ENCODE data around the gene TACC2. TPM values are rescaled to one million over a fixed set of nuclear protein-coding genes. Genes with fewer than 3 reads are reported as not detected.
"Not testable (repeated sequence)": the region's sequence is repeated elsewhere in the genome, so short reads cannot be mapped to it uniquely, and the experiment has no call there.

The TACC2 gene
- total RNA-seq, 4 donors from 2014 or later = 46.5 to 106 (median 71.6) TPM

DNA sequence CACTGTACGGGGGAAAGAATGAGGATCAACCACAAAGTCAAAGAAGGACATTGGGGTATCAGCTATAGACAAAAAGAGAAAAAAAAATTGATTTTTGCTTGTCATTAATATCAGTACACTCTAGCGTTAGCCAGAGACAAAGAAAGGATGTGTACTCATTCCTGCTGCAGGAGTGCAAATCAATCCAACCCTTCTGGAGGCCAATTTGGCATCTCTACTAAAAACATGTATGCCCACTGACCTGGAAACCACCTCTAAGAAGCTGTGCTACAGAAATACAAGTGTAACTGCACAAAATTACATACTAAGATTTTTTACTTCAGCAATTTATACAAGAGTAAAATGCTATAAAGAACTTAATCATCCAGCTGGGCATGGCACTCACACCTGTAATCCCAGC lies 27.5 kb upstream of the TACC2 start:
- 86 to 90% methylated on average over 2 of the region's 2 CpGs for WGBS, 2 donors
- Histone ChIP-seq H3K36me3 (peaks cover 4 to 100% (median 13%) of the 10 kb centered on the region in 3 donors), H3K9me3 (no peaks in the 10 kb centered on the region), H3K4me1 (peaks cover 0 to 2% (median 0%) of the 10 kb centered on the region in 3 donors), H3K27ac (no peak overlapping the region), H3K27me3 (no peaks in the 10 kb centered on the region), H3K4me3 (no peak overlapping the region)
- TF ChIP-seq, protein P1, sequence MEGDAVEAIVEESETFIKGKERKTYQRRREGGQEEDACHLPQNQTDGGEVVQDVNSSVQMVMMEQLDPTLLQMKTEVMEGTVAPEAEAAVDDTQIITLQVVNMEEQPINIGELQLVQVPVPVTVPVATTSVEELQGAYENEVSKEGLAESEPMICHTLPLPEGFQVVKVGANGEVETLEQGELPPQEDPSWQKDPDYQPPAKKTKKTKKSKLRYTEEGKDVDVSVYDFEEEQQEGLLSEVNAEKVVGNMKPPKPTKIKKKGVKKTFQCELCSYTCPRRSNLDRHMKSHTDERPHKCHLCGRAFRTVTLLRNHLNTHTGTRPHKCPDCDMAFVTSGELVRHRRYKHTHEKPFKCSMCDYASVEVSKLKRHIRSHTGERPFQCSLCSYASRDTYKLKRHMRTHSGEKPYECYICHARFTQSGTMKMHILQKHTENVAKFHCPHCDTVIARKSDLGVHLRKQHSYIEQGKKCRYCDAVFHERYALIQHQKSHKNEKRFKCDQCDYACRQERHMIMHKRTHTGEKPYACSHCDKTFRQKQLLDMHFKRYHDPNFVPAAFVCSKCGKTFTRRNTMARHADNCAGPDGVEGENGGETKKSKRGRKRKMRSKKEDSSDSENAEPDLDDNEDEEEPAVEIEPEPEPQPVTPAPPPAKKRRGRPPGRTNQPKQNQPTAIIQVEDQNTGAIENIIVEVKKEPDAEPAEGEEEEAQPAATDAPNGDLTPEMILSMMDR (IDR thresholded peaks at IDR 0.05) = no peak
- no peak for TF ChIP-seq POLR2A (IDR thresholded peaks at IDR 0.05)
- no peak for DNase-seq
- intact Hi-C loops (cut with DNase I) = no loop called here

DNA sequence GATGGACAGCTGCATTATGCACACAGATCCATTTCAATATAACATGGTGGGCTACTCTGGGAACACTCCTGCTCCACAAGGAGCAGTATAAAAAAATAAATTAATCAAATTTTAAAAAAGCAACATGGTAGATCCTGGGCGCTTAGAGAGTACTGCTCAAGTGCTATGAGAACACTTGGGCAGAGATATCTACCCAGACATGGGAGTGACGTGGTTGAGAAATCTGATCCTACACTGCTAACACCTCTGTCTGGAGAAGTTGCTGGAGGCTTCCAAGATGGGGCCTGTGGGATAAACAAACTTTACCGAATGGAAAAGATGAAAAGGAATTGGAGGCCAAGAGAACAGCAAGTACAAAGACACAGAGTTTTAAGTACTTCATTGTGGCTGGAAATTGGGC lies 23.0 kb upstream of the TACC2 start:
- H3K4me1 ChIP-seq = no peaks in the 10 kb centered on the region
- no peaks in the 10 kb centered on the region for H3K27me3 ChIP-seq
- no peak overlapping the region for H3K4me3 ChIP-seq
- no peaks in the 10 kb centered on the region for H3K9me3 ChIP-seq
- intact Hi-C loops (cut with DNase I) = no loop called here
- peaks cover 10 to 100% (median 29%) of the 10 kb centered on the region in 3 donors for H3K36me3 ChIP-seq
- WGBS, 2 donors = 85 to 92% methylated on average over 3 of the region's 3 CpGs
- no peak for TF ChIP-seq POLR2A (IDR thresholded peaks at IDR 0.05)
- no peak for DNase-seq
- H3K27ac ChIP-seq = no peak overlapping the region

DNA sequence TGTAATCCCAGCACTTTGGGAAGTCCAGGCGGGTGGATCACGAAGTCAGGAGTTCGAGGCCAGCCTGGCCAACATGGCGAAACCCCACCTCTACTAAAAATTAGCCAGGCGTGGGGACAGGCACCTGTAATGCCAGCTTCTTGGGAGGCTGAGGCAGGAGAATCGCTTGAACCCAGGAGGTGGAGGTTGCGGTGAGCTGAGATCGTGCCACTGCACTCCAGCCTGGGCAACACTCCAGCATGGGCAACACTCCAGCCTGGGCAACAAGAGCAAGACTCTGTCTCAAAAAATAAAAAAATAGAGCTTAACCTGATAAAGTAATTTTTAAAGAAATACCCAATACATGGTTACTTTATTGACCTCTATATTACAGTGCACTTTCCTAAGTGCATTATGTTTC lies 19.9 kb upstream of the TACC2 start:
- 88 to 100% methylated on average over 2 to 8 of the region's 8 CpGs for WGBS, 2 donors
- intact Hi-C loops (cut with DNase I); H3K27ac ChIP-seq; DNase-seq; H3K27me3 ChIP-seq; H3K4me3 ChIP-seq; H3K9me3 ChIP-seq: not testable (repeated sequence)
- Histone ChIP-seq H3K36me3 (peaks cover 10 to 87% (median 29%) of the 10 kb centered on the region in 3 donors), H3K4me1 (peaks cover 0 to 23% (median 17%) of the 10 kb centered on the region in 3 donors)

DNA sequence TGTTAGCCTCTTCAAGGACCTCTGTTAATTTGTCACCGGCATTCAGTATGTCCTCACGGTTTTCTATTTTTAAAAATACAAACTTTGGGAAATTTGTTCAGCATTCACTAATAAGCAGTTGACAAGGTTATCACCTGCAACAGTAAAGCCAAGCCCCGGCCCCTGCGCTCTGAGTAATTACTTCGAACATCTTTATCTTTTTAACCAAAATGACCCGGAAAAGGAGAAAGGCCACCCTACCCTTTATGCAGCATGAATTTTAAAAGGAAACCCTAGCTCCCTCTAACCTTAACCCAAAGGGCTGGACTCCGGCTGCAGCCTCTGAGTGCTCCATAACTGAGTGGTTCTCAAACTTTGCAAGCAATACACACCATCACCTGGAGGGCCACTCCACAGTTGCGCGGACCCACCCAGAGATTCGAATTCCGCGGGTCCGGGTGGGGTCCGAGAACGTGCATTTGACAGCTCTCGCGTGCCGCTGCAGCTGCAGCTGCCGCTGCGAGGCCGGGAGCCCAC lies 14.9 kb upstream of the TACC2 start:
- no peak for DNase-seq
- H3K4me1 ChIP-seq = peaks cover 0 to 38% (median 25%) of the 10 kb centered on the region in 3 donors
- no peaks in the 10 kb centered on the region for H3K9me3 ChIP-seq
- intact Hi-C loops (cut with DNase I) = no loop called here
- no peaks in the 10 kb centered on the region for H3K27me3 ChIP-seq
- H3K4me3 ChIP-seq = peak overlapping the region; percentile 71 to 99 (median 87)
- no peak for TF ChIP-seq POLR2A (IDR thresholded peaks at IDR 0.05)
- TF ChIP-seq, protein P1 (IDR thresholded peaks at IDR 0.05) = no peak
- 8 to 16% methylated on average over 12 to 13 of the region's 21 CpGs for WGBS, 2 donors
- peak overlapping the region; percentile 94 to 99 (median 98) for H3K27ac ChIP-seq
- peaks cover 0 to 42% (median 1%) of the 10 kb centered on the region in 3 donors for H3K36me3 ChIP-seq

DNA sequence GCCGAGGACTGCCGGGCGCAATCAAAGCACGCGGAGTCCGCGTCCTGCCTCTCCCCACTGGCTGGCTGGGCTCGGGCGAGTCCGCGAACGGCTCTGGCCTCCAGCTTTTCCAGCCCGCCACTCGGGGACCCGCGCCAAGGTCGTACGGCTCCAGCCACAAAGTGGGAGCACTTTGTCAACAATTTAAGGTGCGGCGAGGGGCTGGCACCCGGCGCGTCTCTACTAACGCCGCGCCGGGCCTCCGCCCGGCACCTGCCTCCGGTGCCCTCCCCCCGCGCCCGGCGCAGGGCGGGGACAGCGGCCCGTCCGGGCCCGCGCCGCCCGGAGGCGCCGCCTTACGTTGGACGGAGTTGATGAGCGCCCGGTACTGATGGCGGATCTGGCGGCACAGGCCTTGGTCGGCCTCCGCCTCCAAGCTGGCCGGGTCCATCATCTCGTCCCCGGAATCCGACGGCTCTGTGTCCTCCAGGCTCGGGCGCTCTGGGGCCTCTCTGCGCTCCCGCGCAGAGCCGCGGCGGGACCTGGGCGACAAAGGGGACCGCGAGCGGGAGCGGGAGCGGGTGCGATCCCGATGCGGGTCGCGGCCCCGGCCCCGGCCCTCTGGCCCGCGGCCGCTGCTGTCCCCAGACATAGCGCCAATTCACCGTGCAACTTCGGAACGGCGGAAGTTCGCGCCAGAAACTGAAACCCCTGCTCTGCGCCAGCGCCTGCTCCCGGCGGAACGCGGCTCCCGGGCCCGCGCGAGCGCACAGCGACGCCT lies 14.2 kb upstream of the TACC2 start, which contains the start of gene NSMCE4A:
Gene NSMCE4A (minus strand): TSS at position 683 of the 760 bp plus-strand sequence. CDS start 52 bp downstream, at position 631.
- Histone ChIP-seq H3K27me3 (no peaks in the 10 kb centered on the region), H3K36me3 (peaks cover 0 to 35% (median 0%) of the 10 kb centered on the region in 3 donors), H3K9me3 (no peaks in the 10 kb centered on the region), H3K4me3 (peak within 1 kb of the TSS; percentile 71 to 99 (median 87)), H3K4me1 (peaks cover 0 to 38% (median 25%) of the 10 kb centered on the region in 3 donors), H3K27ac (peak within 1 kb of the TSS; percentile 94 to 99 (median 98))
- WGBS, 2 donors = 0% methylated on average over 8 of the region's 101 CpGs; no CpG with 5 or more reads in 1 of the 2 donors
- TF ChIP-seq POLR2A (IDR thresholded peaks at IDR 0.05) = peak in 2 of 4 donors; percentile 51 to 67
- TF ChIP-seq, protein P1 (IDR thresholded peaks at IDR 0.05) = peak in 3 of 6 experiments; percentile 64 to 77 (median 71)
- intact Hi-C loops (cut with DNase I) = no loop called here
- DNase-seq = no peak
